BLaER1 (cell line): ENCODE measurements around the gene CORO2A.
"Not testable (repeated sequence)": the region's sequence is repeated elsewhere in the genome, so short reads cannot be mapped to it uniquely, and the experiment has no call there.

ENCODE experiments used
- H3K27ac ChIP-seq: shearing (Covaris generic); formaldehyde crosslinking; 2 replicates; pipeline ENCODE4 v1.8.1; 2022
- H3K27me3 ChIP-seq: shearing (Covaris generic); formaldehyde crosslinking; 2 replicates; pipeline ENCODE4 v1.8.1; 2022
- H3K36me3 ChIP-seq: shearing (Covaris generic); formaldehyde crosslinking; 2 replicates; pipeline ENCODE4 v1.8.1; 2022
- H3K4me1 ChIP-seq: shearing (Covaris generic); formaldehyde crosslinking; 2 replicates; pipeline ENCODE4 v1.8.1; 2022
- H3K4me2 ChIP-seq: shearing (Covaris generic); formaldehyde crosslinking; 2 replicates; pipeline ENCODE4 v1.8.1; 2022
- H3K4me3 ChIP-seq: shearing (Covaris generic); formaldehyde crosslinking; 2 replicates; pipeline ENCODE4 v1.8.1; 2022
- H3K9ac ChIP-seq: shearing (Covaris generic); formaldehyde crosslinking; 2 replicates; pipeline ENCODE4 v1.8.1; 2022
- H3K9me3 ChIP-seq: shearing (Covaris generic); formaldehyde crosslinking; 2 replicates; pipeline ENCODE4 v1.8.1; 2022
- H4K20me1 ChIP-seq: shearing (Covaris generic); formaldehyde crosslinking; 2 replicates; pipeline ENCODE4 v1.8.1; 2022
- Cebpa-rat ChIP-seq: shearing (Covaris generic); IDR thresholded peaks from 2 replicates; pipeline ENCODE4 v1.8.1; 2022

Gene CORO2A

GRCh38 chr9:98083061-98083501 is 109.4 kb downstream of the CORO2A start:
- no peak overlapping the region for H3K4me3 ChIP-seq
- peaks cover 86% of the 10 kb centered on the region for H3K36me3 ChIP-seq
- H3K4me1 ChIP-seq: peaks cover 27% of the 10 kb centered on the region
- peaks cover 6% of the 10 kb centered on the region; the same call in 1 of the 2 replicates for H3K9me3 ChIP-seq
- no peak overlapping the region for H3K9ac ChIP-seq
- TF ChIP-seq Cebpa-rat: no peak
- H3K27ac ChIP-seq: no peak overlapping the region
- H4K20me1 ChIP-seq: no peaks in the 10 kb centered on the region
- no peaks in the 10 kb centered on the region for H3K27me3 ChIP-seq
- H3K4me2 ChIP-seq: no peak overlapping the region

- Histone ChIP-seq H3K4me2 (no peak overlapping the region), H3K36me3 (peaks cover 86% of the 10 kb centered on the region), H3K9me3 (no peaks in the 10 kb centered on the region), H3K27me3 (no peaks in the 10 kb centered on the region), H3K27ac (no peak overlapping the region), H3K4me1 (peaks cover 13% of the 10 kb centered on the region), H4K20me1 (no peaks in the 10 kb centered on the region), H3K9ac (no peak overlapping the region), H3K4me3 (no peak overlapping the region)
- no peak for TF ChIP-seq Cebpa-rat
Observed at GRCh38 chr9:98081477-98082219, 110.8 kb downstream of the CORO2A start.

GRCh38 chr9:98080780-98081179 is 111.7 kb downstream of the CORO2A start:
- no peaks in the 10 kb centered on the region for H4K20me1 ChIP-seq
- H3K36me3 ChIP-seq: peaks cover 81% of the 10 kb centered on the region
- H3K27me3 ChIP-seq: no peaks in the 10 kb centered on the region
- H3K27ac ChIP-seq: no peak overlapping the region
- TF ChIP-seq Cebpa-rat: no peak
- no peak overlapping the region for H3K9ac ChIP-seq
- H3K9me3 ChIP-seq: no peaks in the 10 kb centered on the region
- H3K4me1 ChIP-seq: peaks cover 8% of the 10 kb centered on the region
- no peak overlapping the region for H3K4me2 ChIP-seq
- no peak overlapping the region for H3K4me3 ChIP-seq

- H3K27me3 ChIP-seq: no peaks in the 10 kb centered on the region
- H3K4me3 ChIP-seq: no peak overlapping the region
- H3K4me2 ChIP-seq: no peak overlapping the region
- no peak overlapping the region for H3K9ac ChIP-seq
- no peaks in the 10 kb centered on the region for H4K20me1 ChIP-seq
- H3K36me3 ChIP-seq: peaks cover 81% of the 10 kb centered on the region
- no peaks in the 10 kb centered on the region for H3K9me3 ChIP-seq
- peaks cover 8% of the 10 kb centered on the region for H3K4me1 ChIP-seq
- no peak overlapping the region for H3K27ac ChIP-seq
- 0 out of 2 replicates have a peak, but pooled peaks have one; percentile 12 for TF ChIP-seq Cebpa-rat
Observed at GRCh38 chr9:98080326-98080725, 112.1 kb downstream of the CORO2A start.

GRCh38 chr9:98078895-98079294 is 113.5 kb downstream of the CORO2A start:
- H3K36me3 ChIP-seq: peaks cover 67% of the 10 kb centered on the region
- no peak overlapping the region for H3K9ac ChIP-seq
- H3K27me3 ChIP-seq: no peaks in the 10 kb centered on the region
- no peak for TF ChIP-seq Cebpa-rat
- H3K4me2 ChIP-seq: no peak overlapping the region
- no peaks in the 10 kb centered on the region for H3K9me3 ChIP-seq
- no peak overlapping the region for H3K4me3 ChIP-seq
- H3K4me1 ChIP-seq: peaks cover 22% of the 10 kb centered on the region
- no peak overlapping the region for H3K27ac ChIP-seq
- H4K20me1 ChIP-seq: no peaks in the 10 kb centered on the region

- H4K20me1 ChIP-seq, H3K9me3 ChIP-seq, H3K4me3 ChIP-seq, H3K27ac ChIP-seq, H3K9ac ChIP-seq, H3K4me2 ChIP-seq, H3K27me3 ChIP-seq: not testable (repeated sequence)
- Histone ChIP-seq H3K4me1 (peaks cover 28% of the 10 kb centered on the region), H3K36me3 (peaks cover 45% of the 10 kb centered on the region)
Observed at GRCh38 chr9:98076514-98076890, 115.9 kb downstream of the CORO2A start.

- H3K36me3 ChIP-seq: peaks cover 35% of the 10 kb centered on the region
- no peaks in the 10 kb centered on the region for H4K20me1 ChIP-seq
- H3K27me3 ChIP-seq: no peaks in the 10 kb centered on the region
- H3K4me2 ChIP-seq: peak overlapping the region; percentile 46
- no peak for TF ChIP-seq Cebpa-rat
- H3K9ac ChIP-seq: no peak overlapping the region
- H3K4me3 ChIP-seq: no peak overlapping the region
- no peak overlapping the region for H3K27ac ChIP-seq
- H3K9me3 ChIP-seq: no peaks in the 10 kb centered on the region
- H3K4me1 ChIP-seq: peaks cover 28% of the 10 kb centered on the region
Observed at GRCh38 chr9:98075332-98075805, 117.1 kb downstream of the CORO2A start.

- peak overlapping the region; percentile 46 for H3K4me2 ChIP-seq
- no peak for TF ChIP-seq Cebpa-rat
- H3K9me3 ChIP-seq: no peaks in the 10 kb centered on the region
- peaks cover 34% of the 10 kb centered on the region for H3K36me3 ChIP-seq
- no peaks in the 10 kb centered on the region for H4K20me1 ChIP-seq
- no peak overlapping the region for H3K4me3 ChIP-seq
- no peaks in the 10 kb centered on the region for H3K27me3 ChIP-seq
- H3K4me1 ChIP-seq: peaks cover 28% of the 10 kb centered on the region
- no peak overlapping the region for H3K9ac ChIP-seq
- peak overlapping the region; percentile 45 for H3K27ac ChIP-seq
Observed at GRCh38 chr9:98074115-98074990, 118.1 kb downstream of the CORO2A start.

- H3K4me3 ChIP-seq: no peak overlapping the region
- no peak for TF ChIP-seq Cebpa-rat
Observed at GRCh38 chr9:98071737-98072136, 120.7 kb downstream of the CORO2A start.

More at GRCh38 chr9:98071737-98072136, 120.7 kb downstream of the CORO2A start:
- Histone ChIP-seq H3K4me1 (peaks cover 29% of the 10 kb centered on the region), H3K9ac (no peak overlapping the region), H3K9me3 (no peaks in the 10 kb centered on the region), H3K4me2 (no peak overlapping the region), H3K36me3 (peaks cover 28% of the 10 kb centered on the region; the same call in 1 of the 2 replicates), H4K20me1 (no peaks in the 10 kb centered on the region), H3K27me3 (no peaks in the 10 kb centered on the region), H3K27ac (0 out of 2 replicates have a peak overlapping the region, but pooled peaks have one; percentile 35)
